ENCODE measurements around the gene CPE. TPM values are rescaled to one million over a fixed set of nuclear protein-coding genes. Genes with fewer than 3 reads are reported as not detected.

CPE gene
- total RNA-seq, 1 experiment from 2014 or later = 21.4 TPM

GRCh38 chr4:165507381-165507780 lies 128.6 kb downstream of the CPE start:
- DNase-seq (ENCODE audit: low spot score) = no peak

DNA sequence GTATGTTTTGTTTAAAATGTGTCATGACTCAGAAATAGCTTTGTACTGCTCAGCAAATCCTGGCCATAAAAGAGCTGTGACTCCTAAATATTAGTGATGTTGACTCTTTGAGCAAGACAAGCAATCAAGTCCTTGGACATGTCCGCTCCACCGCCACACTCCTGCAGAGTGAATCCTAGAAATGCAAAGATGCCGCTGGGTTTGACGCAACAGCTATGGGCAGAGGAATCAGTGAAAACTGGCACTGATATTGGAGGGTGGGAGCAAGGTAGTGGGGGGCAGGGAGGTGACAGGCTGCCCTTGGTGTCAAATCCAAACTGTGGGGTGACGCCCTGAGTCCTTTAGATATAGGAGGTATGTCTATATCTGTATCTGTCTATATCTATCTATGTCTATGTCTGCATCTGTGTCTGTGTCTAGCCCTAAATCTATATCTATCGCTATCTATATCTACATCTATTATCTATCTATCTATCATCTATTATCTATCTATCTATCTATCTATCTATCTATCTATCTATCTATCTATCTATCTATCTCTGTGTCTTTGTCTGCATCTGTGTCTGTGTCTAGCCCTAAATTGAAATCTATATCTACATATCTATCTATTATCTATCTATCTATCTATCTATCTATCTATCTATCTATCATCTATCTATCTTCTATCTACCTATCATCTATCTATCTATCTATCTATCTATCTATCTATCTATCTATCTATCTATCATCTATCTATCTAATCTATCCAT lies 129.7 kb downstream of the CPE start:
- DNase-seq (ENCODE audit: low spot score) = no peak

DNA sequence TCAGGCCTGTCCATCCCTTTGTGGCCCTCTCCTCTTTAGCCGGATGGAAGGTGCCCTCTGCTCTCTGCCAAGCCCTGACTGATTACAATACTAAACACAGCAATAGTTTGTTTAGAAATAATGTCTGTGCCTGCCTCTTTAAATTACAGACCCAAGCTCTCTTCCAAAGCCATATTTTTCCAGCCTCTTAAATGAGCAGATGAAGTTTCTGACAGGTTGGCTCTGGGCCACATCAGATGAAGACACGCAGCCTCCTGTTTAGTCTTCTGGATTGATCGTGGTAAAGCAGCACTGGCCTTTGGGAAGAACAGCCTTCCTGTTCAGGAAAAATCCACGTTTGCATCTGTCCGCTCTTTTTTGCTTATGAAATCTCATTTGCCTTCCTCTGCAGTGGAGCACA lies 133.6 kb downstream of the CPE start:
- DNase-seq (ENCODE audit: low spot score) = no peak

DNA sequence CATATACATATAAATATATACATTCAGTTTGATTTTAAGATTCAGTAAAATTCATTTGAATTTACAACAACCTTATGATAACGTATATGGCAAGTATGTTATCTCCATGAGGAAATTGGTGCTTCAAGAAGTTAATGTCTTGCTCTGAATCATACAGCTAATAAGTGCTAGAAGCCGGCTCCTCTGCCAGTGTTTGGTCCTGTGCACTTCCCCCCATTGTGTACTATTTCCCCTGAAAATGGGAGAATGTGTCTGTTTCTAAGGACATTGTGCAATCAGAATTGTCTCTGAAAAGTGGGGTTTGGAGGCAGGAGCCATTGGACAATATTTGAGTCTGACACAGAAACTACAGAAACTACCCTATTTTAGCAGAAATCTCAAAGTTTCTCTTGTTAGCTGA lies 135.9 kb downstream of the CPE start:
- DNase-seq (ENCODE audit: low spot score) = no peak

DNA sequence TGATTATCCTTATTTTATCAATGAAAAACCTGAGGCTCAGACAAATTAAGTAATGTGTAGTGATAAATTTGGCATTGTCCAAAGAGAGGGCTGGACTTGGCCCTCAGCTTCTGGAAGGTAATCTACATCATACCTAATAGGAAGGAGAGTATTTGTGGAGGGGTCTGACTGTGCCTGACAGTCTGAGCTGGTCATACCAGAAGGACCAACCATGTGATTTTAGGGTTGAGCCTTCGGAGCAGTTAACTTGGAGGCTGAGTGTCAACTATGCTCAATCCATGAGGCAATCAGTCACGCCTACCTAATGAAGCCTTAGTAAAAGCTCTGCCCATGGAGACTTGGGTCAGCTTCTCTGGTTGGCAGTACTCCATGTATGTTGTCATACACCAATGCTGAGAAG lies 136.4 kb downstream of the CPE start:
- DNase-seq (ENCODE audit: low spot score) = no peak

- DNase-seq (ENCODE audit: low spot score) = no peak
Measured at GRCh38 chr4:165516281-165516833, 137.5 kb downstream of the CPE start.

DNA sequence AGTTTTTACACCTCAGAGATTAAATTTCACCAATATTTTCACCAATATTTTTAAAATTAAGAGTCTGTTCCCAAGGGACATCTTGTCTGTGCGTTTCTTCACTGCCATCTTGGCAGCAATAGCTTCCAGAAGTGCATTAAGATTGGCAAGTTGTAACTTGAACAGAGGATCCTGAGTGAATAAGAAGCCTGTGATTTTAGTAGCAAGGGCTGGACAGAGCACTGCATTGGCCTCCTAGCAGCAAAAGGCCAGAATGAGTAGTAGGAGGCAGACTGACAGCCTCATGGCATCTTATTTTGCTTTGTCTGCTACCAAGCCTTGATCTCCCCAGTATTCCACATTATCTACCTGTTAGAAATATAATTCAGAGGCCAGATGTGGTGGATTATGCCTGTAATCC lies 138.4 kb downstream of the CPE start:
- DNase-seq (ENCODE audit: low spot score) = no peak

GRCh38 chr4:165518024-165518616 lies 139.3 kb downstream of the CPE start:
- no peak for DNase-seq (ENCODE audit: low spot score)

DNA sequence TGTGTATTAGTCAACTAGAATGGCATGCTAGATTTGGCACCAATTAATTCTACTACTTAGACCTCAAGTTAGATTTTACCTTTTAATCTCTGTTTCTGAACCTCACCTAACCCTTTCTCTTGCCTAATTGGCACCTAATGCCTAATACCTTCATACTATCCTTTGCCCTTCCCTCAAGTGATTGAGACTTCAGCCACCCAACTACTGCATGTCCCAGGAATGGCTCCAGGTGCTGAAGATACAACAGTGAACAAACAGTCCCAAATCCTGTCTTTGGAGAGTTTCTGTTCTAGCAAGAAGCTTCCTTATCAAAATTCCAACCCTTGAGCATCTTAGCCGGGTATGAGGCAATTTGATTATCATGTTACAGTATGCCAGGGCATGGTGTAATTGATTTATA lies 139.9 kb downstream of the CPE start:
- no peak for DNase-seq (ENCODE audit: low spot score)

DNA sequence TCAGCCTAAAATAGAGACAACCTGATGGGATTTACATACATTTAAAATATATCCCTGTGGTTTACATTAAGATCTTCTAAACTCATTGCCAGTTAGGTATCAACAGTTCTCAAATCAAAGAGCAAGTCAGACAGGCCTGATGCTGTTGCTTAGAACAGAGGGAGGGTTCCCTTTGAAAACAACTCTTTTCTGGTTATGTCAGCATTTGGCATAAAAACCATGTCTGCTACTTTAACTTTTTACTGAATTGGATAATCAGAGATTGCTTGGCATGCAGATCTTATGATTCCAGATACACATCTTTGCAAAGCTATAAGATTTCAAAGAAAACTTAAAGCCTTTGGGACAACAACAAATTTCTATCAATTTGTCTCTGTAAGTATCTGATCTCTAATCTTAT lies 140.8 kb downstream of the CPE start:
- no peak for DNase-seq (ENCODE audit: low spot score)

DNA sequence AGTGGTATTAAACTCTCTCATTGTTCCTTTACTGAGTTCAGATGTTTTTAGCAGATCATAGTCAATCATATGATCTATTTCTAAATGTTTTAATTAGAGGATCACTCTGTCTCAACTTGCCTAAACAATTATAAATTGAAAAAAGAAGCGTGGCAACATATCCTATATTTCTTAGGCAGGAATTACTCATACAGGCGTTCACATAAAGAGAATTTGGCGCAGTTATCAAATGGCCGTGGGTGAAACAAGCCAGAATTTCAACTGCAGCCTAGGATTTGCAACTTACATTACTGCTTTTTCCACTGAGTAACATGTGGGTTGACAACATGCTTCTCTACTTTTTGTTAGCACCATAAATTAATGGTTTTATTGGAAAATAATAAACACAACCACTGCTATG lies 141.3 kb downstream of the CPE start:
- DNase-seq (ENCODE audit: low spot score) = no peak

GRCh38 chr4:165522050-165522449 lies 143.2 kb downstream of the CPE start:
- no peak for DNase-seq (ENCODE audit: low spot score)

- no peak for DNase-seq (ENCODE audit: low spot score)
Measured at GRCh38 chr4:165524532-165525190, 145.9 kb downstream of the CPE start.

DNA sequence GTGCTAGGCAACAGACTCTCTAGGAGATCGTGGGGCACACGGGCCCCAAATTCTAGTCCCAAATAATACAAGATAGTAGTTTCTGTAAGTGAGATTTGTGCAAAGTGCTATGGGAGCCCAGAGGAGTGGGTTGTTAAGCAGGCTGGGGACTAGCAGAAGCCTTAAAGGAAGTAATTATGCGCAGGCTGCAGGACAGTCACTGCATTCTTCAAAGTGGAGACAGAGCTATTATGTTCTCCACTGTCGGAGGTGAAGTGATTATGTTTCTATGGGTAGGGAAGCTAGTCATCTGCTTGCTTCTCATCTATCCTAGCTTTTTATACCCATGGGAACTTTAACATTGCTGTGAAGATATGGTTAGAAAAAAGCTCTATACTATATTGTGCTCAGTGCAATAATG lies 154.2 kb downstream of the CPE start:
- no peak for DNase-seq (ENCODE audit: low spot score)

GRCh38 chr4:165537028-165537648 lies 158.3 kb downstream of the CPE start:
- peak; percentile 48 for DNase-seq (ENCODE audit: low spot score)

DNA sequence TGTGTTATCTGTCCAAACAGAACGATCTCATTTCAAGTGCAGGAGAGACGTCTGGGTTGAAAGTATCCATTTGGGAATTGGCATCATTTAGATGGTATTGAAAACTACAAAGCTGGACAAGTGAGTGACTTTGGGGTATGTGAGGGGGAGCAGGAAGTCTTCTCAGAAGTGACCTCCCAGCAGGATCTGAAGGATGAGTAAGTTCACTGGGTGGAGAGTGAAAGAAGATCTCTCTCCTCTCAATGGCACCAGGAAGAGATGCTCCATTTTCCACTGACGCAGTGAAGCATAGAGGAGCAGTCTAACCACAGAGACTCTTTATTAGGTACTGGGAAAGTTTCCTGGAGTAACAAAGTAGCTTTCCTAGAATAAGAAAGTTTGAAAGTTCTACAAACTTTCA lies 161.0 kb downstream of the CPE start:
- no peak for DNase-seq (ENCODE audit: low spot score)

- DNase-seq (ENCODE audit: low spot score) = no peak
Measured at GRCh38 chr4:165540206-165540830, 161.5 kb downstream of the CPE start.

- no peak for DNase-seq (ENCODE audit: low spot score)
Measured at GRCh38 chr4:165541851-165542459, 163.1 kb downstream of the CPE start.

GRCh38 chr4:165542476-165542875 lies 163.7 kb downstream of the CPE start:
- DNase-seq (ENCODE audit: low spot score) = no peak
